Activated T-helper 1 cell treated with Interleukin-2 at 50 U/mL for 16 hours (primary cell): ENCODE results near the gene GLT8D2.

ENCODE experiments used
- DNase-seq: peaks from one replicate; pipeline ENCODE4 v3.0.0-alpha.2; 2020; ENCODE audit warnings: low read depth

The GLT8D2 gene, protein sequence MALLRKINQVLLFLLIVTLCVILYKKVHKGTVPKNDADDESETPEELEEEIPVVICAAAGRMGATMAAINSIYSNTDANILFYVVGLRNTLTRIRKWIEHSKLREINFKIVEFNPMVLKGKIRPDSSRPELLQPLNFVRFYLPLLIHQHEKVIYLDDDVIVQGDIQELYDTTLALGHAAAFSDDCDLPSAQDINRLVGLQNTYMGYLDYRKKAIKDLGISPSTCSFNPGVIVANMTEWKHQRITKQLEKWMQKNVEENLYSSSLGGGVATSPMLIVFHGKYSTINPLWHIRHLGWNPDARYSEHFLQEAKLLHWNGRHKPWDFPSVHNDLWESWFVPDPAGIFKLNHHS

DNA sequence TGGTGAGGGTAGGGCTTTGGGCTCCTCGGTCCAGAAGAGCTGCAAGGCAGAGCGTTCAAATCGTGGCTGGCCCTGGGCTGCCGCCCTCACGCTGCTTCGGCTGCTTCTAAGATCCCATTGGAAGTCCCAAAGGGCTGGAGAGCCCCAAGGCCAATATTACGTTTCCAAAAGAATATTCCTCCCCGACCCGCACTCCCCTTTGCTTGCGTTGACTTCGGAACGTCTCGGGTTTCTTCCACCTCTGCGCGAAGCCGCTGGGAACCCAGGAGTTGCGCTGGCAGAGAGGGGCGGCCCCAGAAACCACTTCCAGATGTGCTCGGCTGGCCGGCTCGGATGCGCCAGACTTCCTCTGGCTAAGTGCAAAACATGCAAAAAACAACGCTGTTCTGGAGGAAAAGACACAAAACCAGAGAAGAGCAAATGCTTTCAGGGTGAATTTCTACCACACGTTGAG is at the start of gene GLT8D2:
Gene GLT8D2 (minus strand): TSS at position 285 of the 454 bp plus-strand sequence. CDS start 30,539 bp downstream, outside the sequence.
- DNase-seq: no peak

DNA sequence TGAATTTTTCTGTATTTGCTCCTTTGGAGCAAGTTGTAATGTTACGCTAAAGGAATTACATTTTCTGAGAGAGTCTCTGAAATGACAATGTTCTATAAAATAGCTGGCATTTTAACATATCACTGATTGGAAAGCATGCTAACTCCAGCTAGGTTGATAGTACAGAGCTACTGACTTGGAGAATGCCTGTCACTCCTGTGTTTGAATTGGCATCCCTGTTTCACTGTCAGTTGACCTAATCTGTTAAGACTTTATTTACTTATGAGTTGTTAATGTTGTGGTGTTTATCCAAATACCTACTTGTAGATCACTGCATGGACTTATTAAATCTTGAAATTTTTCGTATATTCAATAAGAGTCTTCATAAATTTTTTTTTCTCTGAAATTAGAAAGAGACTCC is 48.0 kb upstream of the GLT8D2 start:
- no peak for DNase-seq

DNA sequence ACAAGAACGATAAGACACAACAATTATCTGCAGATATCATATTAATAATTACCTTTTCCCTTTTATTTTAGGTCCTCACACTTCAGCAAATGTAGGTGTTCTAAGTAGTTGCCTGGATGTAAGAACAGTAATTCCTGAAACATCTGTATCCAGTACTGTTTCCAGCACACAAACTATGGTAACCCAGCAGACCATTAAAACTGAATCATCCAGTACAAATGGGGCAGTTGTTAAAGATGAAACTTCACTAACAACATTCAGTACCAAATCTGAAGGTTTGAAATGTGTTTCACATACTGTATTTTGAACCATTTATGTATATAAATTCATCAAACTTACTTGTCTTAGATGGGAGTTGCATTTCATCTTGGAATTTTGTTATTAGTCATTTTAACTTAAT is 45.3 kb upstream of the GLT8D2 start:
- DNase-seq: no peak

DNA sequence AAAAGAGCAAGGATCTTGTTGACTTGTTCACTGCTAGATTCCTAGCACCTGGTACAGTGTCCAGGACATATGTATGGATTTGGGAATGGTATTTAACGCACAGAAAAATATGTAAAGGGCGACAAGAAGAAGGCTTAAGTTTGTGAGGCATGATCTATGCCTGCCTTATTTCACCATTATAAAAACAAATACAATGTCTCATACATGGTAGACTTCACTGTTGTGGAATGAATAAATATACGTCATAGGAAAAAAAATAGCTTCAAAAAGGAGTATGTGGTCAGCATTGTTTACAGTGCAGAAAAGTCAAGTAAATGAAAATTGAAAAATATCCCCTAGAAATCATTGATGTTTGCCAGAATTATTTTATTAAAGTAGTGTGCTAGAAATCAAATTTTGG is 44.3 kb upstream of the GLT8D2 start:
- DNase-seq: no peak

DNA sequence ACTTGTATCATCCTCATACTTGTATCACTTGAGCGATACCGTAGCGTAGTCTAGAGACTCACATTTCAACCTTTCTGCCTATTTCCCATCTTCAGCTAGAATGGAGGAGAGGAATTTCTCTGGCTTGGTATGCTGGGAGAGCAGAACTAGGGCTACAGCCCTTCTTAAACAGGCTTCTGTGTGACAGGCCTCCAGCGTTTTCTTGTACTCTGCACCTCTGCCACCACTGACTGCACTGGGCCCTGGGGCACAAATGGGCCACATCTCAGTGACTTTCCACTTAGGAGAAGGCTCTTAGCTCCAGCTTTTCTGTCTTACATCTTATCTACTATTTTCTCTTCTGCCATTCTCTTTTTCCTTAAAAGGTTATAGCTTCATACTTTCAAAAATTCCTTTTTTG is 41.1 kb upstream of the GLT8D2 start:
- no peak for DNase-seq

DNA sequence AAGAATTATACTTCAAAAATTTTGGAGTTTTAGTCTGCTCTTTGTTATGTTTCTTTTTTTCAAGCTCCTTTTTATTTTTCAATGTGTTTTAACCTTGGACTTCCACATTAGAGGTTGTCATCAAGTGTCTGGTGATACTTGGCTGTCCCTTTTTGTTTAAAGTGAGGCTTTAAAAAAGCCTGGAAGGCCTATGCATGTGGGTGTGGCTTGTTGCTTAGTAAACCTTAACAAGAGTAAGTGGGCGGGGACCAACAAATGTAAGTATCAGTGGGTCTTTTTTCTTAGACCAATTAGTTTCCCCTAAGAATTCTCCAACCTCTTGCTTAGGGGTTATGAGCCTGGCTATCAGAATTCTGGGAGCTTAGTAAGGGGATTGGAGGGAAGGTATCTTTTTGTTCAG is 40.7 kb upstream of the GLT8D2 start:
- DNase-seq: no peak

DNA sequence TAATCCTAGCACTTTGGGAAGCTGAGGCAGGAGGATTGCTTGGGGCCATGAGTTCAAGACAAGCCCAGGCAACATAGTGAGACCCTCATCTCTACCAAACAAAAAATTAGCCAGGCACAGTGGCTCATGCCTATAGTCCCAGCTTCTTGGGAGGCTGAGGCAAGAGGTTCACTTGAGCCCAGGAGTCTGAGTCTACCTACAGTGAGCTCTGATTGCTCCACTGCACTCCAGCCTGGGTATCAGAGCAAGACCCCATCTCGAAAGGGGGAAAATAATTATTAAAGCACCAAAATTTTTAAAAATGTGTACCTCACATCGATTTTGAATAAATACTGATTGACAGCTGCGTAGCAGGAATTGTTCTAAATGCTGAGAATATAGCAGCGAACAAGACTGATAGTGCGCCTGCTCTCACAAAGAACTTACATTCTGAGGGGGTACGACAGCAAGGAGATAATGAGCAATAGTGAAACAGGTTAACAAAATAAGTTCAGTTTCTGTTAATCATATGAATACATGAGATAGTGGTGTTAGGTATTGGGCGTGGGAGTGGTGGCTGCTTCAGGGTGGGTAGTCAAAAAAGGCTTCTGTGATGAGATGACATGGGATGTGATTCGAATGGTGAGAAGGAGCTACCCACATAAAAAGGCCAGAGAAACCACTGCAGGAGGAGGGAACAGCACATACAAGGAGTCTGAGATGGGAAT is 33.9 kb upstream of the GLT8D2 start:
- DNase-seq: no peak

DNA sequence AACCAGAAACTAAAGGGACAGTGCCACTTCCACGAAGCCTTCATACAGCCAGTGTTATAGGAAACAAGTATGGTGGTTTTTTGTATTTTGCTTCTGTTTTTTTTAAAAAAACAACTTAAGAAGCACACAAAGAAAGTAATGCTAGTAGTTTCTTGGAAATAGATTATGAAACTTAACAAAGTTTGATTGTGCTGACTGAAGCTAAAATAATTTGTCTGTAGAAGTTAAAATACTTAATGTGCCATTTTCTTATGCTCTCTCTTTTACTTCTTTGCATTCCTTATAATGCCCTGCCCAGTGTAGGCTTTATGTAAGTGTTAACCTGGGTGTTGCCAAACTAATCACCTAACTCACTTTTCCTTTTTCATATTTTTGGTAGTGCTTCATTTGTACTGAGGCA is 30.8 kb upstream of the GLT8D2 start:
- no peak for DNase-seq

DNA sequence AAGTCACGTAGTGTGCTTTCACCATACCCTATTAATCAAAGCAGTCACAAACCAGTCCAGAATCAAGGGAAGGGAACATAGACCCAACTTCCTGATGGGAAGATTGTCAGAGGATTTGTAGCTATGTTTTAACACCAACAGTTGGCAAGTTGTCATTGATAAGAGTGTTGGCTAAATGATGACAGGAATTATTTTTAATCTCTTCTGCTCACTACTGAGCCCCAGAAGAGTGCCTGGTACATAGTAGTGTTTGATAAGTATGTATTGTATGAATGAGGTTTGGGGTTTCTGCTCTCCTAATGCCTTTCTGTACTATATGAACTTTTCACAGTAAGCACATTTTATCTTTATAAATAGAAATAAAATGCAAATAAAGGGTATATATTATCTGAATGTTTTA is 29.0 kb upstream of the GLT8D2 start:
- DNase-seq: no peak

DNA sequence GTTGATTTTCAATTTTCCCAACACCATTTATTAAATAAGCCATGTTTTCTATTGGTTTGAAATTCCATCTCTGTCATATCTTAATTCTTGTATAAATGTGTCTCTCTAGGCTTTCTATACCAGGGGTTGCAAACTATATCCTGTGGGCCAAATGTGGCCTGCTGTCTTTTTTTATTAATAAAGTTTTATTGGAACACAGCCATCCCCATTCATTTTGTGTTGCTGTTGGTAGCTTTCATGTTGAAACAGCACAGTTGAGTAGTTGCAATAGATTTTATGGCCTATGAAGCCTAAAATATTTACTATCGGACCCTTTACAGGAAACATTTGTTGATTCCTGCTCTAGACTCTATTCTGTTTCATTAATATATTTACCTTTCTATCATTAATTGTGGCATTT is 23.7 kb upstream of the GLT8D2 start:
- no peak for DNase-seq

DNA sequence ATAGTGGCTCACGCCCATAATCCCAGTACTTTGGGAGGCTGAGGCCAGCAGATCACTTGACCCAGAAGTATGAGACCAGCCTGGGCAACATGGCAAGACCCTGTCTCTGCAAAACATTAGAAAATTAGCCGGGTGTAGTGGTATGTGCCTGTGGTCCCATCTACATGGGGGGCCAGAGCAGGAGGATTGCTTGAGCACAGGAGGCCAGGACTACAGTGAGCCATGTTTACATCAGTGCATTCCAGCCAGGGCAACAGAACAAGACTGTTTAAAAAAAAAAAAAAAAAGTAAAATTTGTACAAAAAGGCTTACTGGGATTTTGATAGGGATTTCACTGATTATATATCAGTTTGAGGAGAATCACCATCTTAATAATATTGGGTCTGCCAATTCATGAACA is 22.1 kb upstream of the GLT8D2 start:
- DNase-seq: no peak

DNA sequence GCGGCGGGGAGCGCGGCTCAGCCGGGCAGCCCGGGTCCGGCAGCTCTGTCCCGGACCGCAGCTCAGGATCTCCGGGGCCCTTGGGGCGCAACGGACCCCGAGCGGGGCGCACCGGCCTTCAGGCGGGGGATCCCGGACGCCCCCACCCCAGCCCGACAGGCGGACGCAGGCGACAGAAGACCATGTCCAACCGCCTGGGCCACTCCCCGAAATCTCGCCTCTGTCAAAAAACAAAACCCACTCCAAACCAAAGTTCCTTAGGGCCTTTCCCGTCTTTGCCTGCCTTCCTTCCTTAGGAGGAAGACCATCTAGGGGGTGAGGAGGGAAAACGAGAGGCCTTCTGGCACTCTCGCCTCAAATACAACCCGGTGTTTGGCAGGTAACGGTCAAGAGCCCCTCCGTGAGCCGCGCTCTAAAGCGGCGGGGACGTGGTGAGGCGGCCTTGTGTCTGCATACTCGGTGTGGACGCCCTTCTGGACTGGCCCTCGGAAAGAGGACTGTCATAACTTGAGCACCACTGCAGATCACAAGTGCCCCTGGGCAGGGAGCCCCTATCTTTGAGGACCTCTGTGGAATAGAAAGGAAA is 14.9 kb upstream of the GLT8D2 start:
- DNase-seq: no peak

DNA sequence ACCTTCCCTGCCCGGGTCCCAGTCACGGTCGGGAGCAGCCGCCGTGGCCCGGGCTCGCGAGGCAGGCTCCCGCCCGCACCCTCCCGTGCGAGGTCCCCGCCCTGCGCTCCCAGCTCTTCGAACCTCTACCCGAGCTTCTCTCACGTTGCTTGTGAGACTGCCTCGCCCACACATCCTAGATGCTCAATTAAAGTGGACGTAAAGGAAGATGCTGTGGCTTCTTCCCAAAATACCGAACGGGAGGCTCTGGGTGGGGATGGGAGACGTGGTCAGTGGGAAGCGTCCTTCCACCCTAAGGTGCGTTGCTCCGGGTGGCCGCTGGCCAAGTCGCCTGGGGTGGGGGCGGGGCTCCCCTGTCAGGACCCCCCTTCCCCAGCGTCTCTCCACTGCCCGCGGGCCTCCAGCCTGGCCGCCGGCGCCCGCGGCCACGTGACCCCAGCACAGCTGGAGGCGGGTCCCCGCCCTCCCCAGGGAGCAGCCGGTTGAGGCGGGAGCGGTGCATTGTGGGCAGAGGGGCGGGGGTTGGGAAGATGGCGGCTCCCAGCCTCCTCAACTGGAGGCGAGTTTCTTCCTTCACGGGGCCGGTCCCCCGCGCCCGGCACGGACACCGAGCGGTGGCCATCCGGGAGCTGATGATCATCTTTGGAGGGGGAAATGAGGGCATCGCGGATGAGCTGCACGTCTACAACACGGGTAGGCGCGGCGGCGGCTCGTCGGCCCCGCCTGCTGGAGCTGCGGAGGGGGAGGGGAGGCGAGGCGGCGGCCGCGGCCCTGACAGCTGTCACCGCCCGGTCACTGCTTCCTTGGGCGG is 14.2 kb upstream of the GLT8D2 start, which contains the start of gene HCFC2:
Gene HCFC2 (plus strand): TSS at position 501 of the 811 bp plus-strand sequence. CDS start 30 bp downstream, at position 531.
- DNase-seq: peak; percentile 77

DNA sequence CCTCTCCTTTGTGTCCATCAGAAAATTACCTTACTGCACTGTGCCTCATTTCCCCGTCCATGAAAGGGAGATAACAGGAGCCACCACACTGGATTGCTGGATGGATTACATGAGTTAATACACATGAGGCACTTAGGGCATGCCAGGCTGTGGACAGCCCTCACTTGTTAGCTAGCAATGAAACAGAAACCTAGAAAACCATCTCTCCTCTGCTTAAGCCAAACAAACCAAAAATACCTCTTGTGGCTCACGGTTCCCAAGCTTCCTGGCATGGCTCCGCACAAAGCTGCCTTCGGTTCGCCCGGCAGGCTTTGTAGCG is 13.7 kb upstream of the GLT8D2 start:
- DNase-seq: no peak

DNA sequence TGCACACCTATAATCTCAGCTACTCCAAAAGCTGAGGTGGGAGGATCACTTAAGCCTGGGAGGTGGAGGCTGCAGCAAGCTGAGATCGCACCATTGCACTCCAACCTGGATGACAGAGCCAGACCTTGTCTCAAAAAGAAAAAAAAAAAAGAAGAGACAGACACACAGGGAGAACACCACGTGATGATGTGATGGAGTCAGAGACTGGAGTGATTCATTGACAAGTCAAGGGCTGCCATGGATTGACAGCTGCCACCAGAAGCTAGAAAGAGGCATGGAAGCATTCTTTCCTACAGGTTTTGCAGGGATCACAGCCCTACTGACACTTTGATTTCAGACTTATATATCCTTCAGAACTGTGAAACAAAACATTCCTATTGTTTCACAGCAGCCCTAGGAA is 10.8 kb upstream of the GLT8D2 start:
- DNase-seq: no peak

DNA sequence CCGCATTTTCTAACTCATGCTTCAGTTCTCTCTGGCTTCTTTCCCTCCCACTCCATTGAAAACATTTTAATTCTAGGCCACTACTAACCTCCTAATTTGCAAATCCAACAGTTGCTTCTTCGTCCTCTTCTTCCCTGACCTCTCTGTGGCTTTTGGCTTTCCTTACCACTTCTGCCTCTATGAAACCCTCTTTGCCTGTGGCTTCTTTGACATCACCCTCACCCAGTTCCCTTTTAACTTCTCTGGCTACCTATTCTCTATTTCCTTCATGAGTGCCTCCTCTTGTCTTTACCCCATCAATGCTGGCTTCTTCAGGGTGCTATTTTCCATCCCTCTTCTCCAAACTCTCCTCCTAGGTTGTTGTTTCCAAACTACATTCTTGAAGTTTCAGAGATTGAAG is 10.0 kb upstream of the GLT8D2 start:
- no peak for DNase-seq

DNA sequence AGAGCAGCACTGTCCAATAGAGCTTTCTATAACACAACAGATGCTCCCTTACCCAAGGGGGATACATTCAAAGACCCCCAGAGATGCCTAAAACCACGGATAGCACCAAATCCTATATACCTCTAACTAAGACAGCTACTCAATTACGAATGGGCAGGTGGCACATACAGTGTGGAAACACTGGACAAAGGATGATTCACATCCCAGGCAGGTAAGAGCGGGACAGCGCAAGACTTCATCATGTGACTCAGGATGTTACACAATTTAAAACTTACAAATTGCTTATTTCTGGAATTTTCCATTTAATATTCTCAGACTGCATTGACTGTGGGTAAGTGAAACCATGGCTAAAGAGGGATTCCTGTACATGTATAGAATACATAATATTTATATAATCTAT is 8.8 kb upstream of the GLT8D2 start:
- DNase-seq: no peak

DNA sequence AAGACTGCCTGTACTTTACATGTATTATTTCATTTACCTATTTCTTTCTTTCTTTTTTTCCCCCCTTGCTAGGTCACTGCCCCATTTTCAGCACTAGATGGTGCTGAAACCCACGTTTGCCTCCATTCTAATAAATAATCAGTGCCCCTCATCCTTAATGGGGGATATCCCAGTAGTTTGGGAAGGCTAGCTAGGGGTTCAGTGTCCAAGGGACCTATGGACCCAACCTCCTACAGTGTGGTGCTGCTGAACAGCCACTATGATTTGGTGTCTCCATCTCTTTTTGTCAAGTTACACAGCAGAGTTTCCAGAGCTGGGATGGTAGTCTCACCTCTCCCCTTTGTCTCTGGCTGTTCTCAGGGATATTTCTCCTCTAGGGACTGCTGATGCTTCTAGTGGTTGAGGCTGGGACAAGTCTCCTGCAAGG is 7.8 kb upstream of the GLT8D2 start:
- DNase-seq: no peak

DNA sequence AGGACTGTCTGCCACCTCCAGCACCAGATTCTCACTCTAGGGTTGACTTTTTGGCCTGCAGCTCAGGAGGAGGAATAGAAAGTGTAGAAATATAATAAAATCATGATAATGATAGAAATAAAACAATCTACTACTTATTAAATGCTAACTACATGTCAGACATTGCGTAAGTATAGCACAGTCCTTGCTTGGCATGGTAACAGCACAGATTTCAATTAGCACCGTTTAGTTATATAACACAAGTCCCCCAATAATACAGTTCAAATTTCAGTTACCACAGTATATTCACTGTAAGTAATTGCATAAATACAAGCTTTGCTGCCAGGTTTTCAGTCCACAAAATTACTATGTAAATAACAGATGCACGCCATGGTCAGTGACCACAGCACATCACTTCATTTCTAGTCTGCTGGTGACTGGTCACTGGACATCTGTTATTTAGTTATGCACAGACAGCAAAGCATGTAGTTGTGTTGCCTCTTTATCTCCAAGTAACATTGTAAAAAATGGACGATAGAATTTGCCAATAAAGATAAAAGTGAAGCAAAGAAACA is 6.5 kb upstream of the GLT8D2 start:
- DNase-seq: no peak

DNA sequence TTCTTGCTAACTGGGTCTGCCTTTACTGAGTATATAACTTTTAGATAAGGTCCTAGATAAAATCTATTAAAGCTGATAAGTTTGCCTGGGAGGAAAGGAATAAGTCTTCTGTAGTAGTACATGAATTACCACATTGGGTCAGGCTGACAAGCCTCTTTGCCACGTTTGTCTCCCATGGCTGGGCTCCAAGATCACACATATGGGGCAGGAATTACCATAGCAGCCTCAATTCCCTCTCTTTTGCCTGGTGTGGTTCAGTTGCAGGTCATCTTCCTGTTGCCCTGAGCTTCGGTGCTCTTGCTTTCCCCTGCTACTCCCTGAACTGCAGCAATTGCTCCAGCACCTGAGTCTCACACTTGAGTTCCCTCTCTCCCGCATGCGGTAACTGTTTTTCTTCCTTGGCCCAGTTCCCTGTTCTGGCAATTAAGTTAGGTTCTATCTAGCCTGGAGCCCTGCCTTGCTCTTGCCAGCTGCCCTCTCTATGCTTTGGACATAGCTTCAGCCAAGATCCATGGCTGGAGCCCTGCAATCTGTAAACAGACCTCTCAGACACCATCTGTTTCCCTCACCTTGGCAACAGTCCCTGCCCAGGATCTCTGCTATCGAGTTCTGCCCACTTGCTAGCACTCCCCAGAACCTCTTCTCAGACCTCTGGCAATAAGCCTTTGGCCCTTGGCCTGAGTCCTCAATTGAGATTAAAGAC is 5.8 kb upstream of the GLT8D2 start:
- no peak for DNase-seq

DNA sequence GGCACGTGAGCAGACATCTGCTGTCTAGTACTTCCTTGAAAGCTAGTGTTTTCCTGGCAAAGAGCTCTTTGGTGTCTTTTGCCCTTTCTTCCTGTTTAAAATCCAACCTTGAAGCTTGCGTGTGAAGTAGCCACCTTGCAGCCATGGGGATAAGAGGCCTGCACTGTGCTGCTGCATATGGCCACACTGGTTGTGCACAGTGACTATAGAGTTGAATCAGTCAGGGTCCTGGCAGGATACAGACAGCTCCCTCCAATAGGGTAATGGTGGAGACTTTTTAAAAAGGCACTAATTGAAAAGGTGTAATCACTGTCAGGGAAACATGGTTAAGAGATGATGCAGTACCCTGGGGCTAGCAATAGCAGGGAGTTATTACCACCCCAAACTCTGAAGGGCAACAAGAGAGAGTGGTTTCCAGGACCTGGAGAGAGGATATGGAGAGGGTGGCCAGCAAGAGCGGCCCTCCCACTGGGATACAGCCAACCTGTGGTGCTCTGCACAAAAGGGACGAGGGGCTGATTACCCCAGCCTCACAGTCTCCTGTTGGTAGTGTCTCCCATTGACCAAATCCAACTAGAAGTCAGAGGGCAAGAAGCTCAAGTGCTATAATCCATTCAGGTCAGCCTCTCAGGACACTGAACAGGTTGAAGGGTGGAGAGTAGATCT is 4.8 kb upstream of the GLT8D2 start:
- no peak for DNase-seq
